Suprapubic skin (tissue), 4 donors: ENCODE measurements around the gene TEX26. TPM values are rescaled to one million over a fixed set of nuclear protein-coding genes. Genes with fewer than 3 reads are reported as not detected.

Source experiments
- DNase-seq, 2 donors: peaks; one replicate each; pipeline ENCODE4 v3.0.0-alpha.2; 2019; ENCODE audit warnings: low spot score in 2 of 2
- H3K27ac ChIP-seq: fragments of 200-600 bp; sonication (generic); one replicate; pipeline ENCODE4 v1.5.1; 2019
- H3K27me3 ChIP-seq: fragments of 200-600 bp; sonication (generic); one replicate; pipeline ENCODE4 v1.5.1; 2019
- H3K36me3 ChIP-seq: fragments of 200-600 bp; sonication (generic); one replicate; pipeline ENCODE4 v1.5.1; 2019
- H3K4me1 ChIP-seq: fragments of 200-600 bp; sonication (generic); one replicate; pipeline ENCODE4 v1.5.1; 2019
- H3K4me3 ChIP-seq: fragments of 200-600 bp; sonication (generic); one replicate; pipeline ENCODE4 v1.5.1; 2019; ENCODE audit warnings: mild to moderate bottlenecking
- H3K9me3 ChIP-seq: fragments of 200-600 bp; sonication (generic); one replicate; pipeline ENCODE4 v1.5.1; 2019
- EP300 ChIP-seq: sonication (generic); formaldehyde crosslinking; IDR thresholded peaks from one replicate; pipeline ENCODE4 v1.6.1; 2017; ENCODE audit warnings: antibody characterized with exemption
- POLR2A ChIP-seq, 2 donors: fragments of 450-650 bp; IDR thresholded peaks; one replicate each; pipeline ENCODE4 v1.6.1; 2017; ENCODE audit warnings: antibody characterized with exemption in 2 of 2, mild to moderate bottlenecking in 2 of 2, moderate library complexity in 2 of 2
- POLR2AphosphoS5 ChIP-seq, 3 donors: sonication (generic); formaldehyde crosslinking; IDR thresholded peaks; one replicate each; pipeline ENCODE4 v1.6.1; 2017; ENCODE audit warnings: antibody characterized with exemption in 3 of 3
- WGBS: methylation state at CpG from one replicate; pipeline ENCODE4 v1.1.5; 2018; 5-methylcytosine and 5-hydroxymethylcytosine counted together
- total RNA-seq, 4 donors: library from RNA; depleted of rRNA; stranded (reverse); fragments of >200 nt; gene quantifications; one replicate each; pipeline ENCODE4 v1.1.0, GENCODE V29; 2016
- TF ChIP-seq, protein P1 (sequence below), 2 donors: fragments of 200-600 bp in 1 of 2; fragments of 450-650 bp in 1 of 2; sonication (generic) in 1 of 2; IDR thresholded peaks; one replicate each; pipeline ENCODE4 v1.5.1; 2016 to 2019; ENCODE audit warnings: antibody characterized with exemption in 2 of 2, mild to moderate bottlenecking in 1 of 2, moderate library complexity in 1 of 2

Gene TEX26
- total RNA-seq, 4 donors from 2014 or later, result not detected

DNA sequence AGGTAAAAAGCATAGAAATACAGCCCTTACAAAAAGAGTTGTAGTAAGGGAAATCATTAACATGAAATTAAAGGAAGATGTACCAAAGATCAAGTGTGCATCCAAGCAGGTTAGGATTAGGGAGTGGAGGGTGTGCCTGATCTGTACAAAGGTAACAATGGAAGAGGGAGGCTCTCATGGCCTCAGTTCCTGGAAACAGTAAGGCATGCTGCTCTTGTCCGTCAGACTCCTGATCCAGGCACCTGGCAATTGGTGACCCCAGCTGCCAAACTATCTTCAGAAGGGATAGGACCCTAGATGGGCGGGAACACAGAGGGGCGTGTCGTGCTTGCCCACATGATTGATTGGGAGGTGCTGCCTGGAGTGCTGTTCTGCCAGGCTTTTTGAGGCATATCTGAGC is 4.5 kb downstream of the TEX26 start:
- H3K9me3 ChIP-seq, result no peaks in the 10 kb centered on the region
- 70% methylated on average over 4 of the region's 4 CpGs for WGBS
- H3K27me3 ChIP-seq, result peaks cover 10% of the 10 kb centered on the region
- H3K36me3 ChIP-seq, result no peaks in the 10 kb centered on the region
- H3K4me3 ChIP-seq, result no peak overlapping the region
- no peak overlapping the region for H3K27ac ChIP-seq
- H3K4me1 ChIP-seq, result peaks cover 7% of the 10 kb centered on the region
- TF ChIP-seq EP300 (no peak), POLR2AphosphoS5 (IDR thresholded peaks at IDR 0.05) (no peak), POLR2A (IDR thresholded peaks at IDR 0.05) (no peak)
- TF ChIP-seq, protein P1, sequence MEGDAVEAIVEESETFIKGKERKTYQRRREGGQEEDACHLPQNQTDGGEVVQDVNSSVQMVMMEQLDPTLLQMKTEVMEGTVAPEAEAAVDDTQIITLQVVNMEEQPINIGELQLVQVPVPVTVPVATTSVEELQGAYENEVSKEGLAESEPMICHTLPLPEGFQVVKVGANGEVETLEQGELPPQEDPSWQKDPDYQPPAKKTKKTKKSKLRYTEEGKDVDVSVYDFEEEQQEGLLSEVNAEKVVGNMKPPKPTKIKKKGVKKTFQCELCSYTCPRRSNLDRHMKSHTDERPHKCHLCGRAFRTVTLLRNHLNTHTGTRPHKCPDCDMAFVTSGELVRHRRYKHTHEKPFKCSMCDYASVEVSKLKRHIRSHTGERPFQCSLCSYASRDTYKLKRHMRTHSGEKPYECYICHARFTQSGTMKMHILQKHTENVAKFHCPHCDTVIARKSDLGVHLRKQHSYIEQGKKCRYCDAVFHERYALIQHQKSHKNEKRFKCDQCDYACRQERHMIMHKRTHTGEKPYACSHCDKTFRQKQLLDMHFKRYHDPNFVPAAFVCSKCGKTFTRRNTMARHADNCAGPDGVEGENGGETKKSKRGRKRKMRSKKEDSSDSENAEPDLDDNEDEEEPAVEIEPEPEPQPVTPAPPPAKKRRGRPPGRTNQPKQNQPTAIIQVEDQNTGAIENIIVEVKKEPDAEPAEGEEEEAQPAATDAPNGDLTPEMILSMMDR (IDR thresholded peaks at IDR 0.05), result no peak
- DNase-seq, result no peak

DNA sequence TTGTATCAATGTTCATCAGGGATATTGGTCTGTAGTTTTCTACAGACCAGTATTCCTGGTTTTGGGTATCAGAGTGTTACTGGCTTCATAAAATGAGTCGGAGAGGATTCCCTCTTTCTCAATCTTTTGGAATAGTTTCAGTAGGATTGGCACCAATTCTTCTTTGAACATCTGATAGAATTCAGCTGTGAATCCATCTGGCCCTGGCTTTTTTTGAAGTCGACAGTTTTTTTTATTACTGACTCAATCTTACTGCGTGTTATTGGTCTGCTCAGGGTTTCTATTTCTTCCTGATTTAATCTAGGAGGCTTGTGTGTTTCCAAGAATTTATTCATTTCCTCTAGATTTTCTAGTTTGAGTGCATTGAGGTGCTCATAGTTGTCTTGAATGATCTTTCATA is 11.4 kb downstream of the TEX26 start:
- no peak overlapping the region for H3K27ac ChIP-seq
- 54% methylated on average over 3 of the region's 3 CpGs for WGBS
- no peak for DNase-seq

DNA sequence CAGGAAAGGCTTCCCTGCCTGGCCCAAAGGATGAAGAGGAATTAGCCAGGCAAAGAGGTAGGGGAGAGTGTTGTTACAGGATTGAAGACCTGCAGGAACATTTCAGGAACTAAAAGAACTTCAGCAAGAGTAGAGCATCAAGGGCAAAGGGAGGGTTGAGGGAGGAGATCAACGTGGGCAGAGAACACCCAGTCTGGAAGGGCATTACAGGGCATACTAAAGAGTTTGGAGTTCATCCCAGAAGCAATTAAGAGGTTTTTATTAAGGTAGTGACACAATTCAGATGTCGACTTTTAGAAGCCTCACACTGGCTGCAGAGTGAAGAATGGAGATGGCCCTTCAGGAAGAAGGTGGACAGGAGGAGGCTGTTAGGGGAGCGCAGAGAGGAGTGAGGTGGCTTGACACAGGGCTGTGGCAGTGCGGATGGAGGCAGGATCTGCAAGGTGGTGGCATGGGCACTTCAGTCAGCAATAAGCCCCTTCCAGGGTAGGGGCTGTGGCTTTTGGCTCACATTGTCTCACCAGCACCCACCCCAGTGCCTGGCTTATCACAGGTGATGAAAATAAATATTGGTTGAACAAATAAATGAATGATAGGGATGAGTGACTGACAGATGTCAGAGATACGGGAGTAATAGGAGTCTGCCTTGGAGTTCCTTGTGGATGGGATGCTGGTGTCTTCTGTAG is 24.9 kb downstream of the TEX26 start:
- Histone ChIP-seq H3K4me1 (no peaks in the 10 kb centered on the region), H3K27me3 (peaks cover 5% of the 10 kb centered on the region), H3K9me3 (peaks cover 3% of the 10 kb centered on the region), H3K36me3 (no peaks in the 10 kb centered on the region), H3K27ac (no peak overlapping the region), H3K4me3 (no peak overlapping the region)
- TF ChIP-seq, protein P1 (IDR thresholded peaks at IDR 0.05), result no peak
- TF ChIP-seq POLR2A (IDR thresholded peaks at IDR 0.05) (no peak), EP300 (no peak), POLR2AphosphoS5 (IDR thresholded peaks at IDR 0.05) (no peak)
- WGBS, result 69% methylated on average over 5 of the region's 5 CpGs
- DNase-seq, result no peak

More for the DNA sequence above, 11.4 kb downstream of the TEX26 start:
- Histone ChIP-seq H3K27me3 (no peaks in the 10 kb centered on the region), H3K9me3 (no peaks in the 10 kb centered on the region), H3K36me3 (no peaks in the 10 kb centered on the region), H3K4me1 (no peaks in the 10 kb centered on the region), H3K4me3 (no peak overlapping the region)
- TF ChIP-seq POLR2AphosphoS5 (IDR thresholded peaks at IDR 0.05) (no peak), EP300 (no peak), POLR2A (IDR thresholded peaks at IDR 0.05) (no peak)
- TF ChIP-seq, protein P1 (IDR thresholded peaks at IDR 0.05), result no peak

DNA sequence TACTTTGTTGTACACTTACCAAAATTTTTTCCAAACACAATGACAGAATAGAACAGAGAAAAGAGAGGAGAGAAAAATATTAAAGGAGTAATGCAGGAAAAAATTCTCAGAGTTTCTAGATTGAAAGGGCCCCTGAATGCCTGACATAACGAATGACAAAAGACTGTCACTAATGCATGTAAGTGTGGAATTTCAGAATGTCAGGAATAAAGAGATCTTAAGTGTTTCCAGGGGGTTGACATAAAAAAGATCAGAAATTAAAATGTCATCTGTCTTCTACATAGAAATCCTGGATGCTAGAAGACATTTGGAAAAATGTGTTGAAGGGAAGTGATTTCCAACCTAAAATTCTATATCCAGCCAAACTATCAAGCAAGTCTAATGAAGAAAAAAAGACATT is 27.2 kb downstream of the TEX26 start:
- Histone ChIP-seq H3K36me3 (no peaks in the 10 kb centered on the region), H3K27ac (no peak overlapping the region), H3K27me3 (peaks cover 5% of the 10 kb centered on the region), H3K4me1 (no peaks in the 10 kb centered on the region), H3K4me3 (no peak overlapping the region), H3K9me3 (peaks cover 3% of the 10 kb centered on the region)
- 90% methylated on average over 1 of the region's 1 CpG for WGBS
- no peak for DNase-seq
- TF ChIP-seq, protein P1 (IDR thresholded peaks at IDR 0.05), result no peak
- TF ChIP-seq POLR2AphosphoS5 (IDR thresholded peaks at IDR 0.05), result no peak

DNA sequence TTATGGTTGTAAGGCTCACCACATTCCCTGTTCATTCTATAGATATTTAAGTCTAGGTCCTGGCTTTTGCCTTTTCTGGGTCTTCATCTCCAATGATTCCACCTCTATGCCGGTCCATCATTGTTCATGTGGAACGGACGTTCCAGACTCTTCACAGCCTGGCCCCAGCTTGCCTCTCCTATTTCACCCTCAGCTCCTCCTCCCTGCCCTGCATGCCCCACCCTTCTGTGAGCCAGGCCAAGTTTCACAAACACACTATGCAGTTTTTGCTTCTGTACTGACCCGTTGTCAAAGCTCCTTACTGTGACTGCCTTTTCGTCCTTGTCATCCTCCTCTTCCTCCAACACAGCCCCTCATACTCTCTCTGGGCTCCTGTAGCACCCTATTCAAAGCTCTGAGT is 31.3 kb downstream of the TEX26 start:
- no peak overlapping the region for H3K4me3 ChIP-seq
- TF ChIP-seq POLR2A (IDR thresholded peaks at IDR 0.05) (no peak), POLR2AphosphoS5 (IDR thresholded peaks at IDR 0.05) (no peak)
- H3K9me3 ChIP-seq, result peaks cover 3% of the 10 kb centered on the region
- H3K4me1 ChIP-seq, result no peaks in the 10 kb centered on the region
- H3K27me3 ChIP-seq, result peaks cover 5% of the 10 kb centered on the region
- no peaks in the 10 kb centered on the region for H3K36me3 ChIP-seq
- WGBS, result 5% methylated on average over 5 of the region's 5 CpGs
- DNase-seq, result no peak
- no peak overlapping the region for H3K27ac ChIP-seq

DNA sequence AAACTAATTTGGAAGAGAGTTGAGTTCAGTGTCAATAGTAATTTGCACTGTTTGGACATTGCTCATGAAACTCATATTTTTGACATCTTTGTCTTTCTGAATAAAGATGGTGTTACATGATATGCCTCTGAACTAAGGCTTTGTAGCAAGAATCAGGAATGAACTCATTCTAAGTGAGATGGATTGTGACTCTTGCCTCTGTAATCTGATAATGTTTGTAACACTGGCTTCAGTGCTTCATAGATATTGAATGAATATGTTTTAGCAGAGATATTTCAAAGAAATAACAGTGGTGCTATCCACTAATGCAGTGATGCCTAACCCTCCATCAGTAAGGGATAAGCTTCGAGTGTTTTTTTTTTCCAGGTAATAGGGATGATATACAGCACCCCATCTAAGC is 32.9 kb downstream of the TEX26 start:
- H3K9me3 ChIP-seq, result no peaks in the 10 kb centered on the region
- no peak for DNase-seq
- TF ChIP-seq POLR2A (IDR thresholded peaks at IDR 0.05) (no peak), EP300 (no peak), POLR2AphosphoS5 (IDR thresholded peaks at IDR 0.05) (no peak)
- TF ChIP-seq, protein P1 (IDR thresholded peaks at IDR 0.05), result no peak
- no peak overlapping the region for H3K4me3 ChIP-seq
- no peaks in the 10 kb centered on the region for H3K36me3 ChIP-seq
- H3K27me3 ChIP-seq, result peaks cover 5% of the 10 kb centered on the region
- 95% methylated on average over 1 of the region's 1 CpG for WGBS
- no peaks in the 10 kb centered on the region for H3K4me1 ChIP-seq
- H3K27ac ChIP-seq, result no peak overlapping the region
